Liver (tissue), 3 donors: ENCODE data around the gene KCNK18.

ENCODE experiments used
- EGR1 ChIP-seq, 2 donors: IDR thresholded peaks; 2 replicates each; pipeline ENCODE4 v1.6.1; 2016 to 2018; ENCODE audit warnings: antibody characterized with exemption in 2 of 2, low read depth in 2 of 2
- GABPA ChIP-seq, 2 donors: IDR thresholded peaks in 1 of 2; conservative IDR thresholded peaks in 1 of 2; 2 replicates each; pipeline ENCODE4 v1.6.1; 2016; ENCODE audit warnings: antibody characterized with exemption in 2 of 2, mild to moderate bottlenecking in 1 of 2, moderate library complexity in 1 of 2
- HNF4G ChIP-seq: IDR thresholded peaks from 2 replicates; pipeline ENCODE4 v1.6.1; 2016; ENCODE audit warnings: antibody characterized with exemption
- JUND ChIP-seq, 2 donors: IDR thresholded peaks; 2 replicates each; pipeline ENCODE4 v1.6.1; 2016; ENCODE audit warnings: antibody characterized with exemption in 2 of 2
- NR2F2 ChIP-seq: IDR thresholded peaks from 2 replicates; pipeline ENCODE4 v1.6.1; 2016; ENCODE audit warnings: antibody characterized with exemption
- RAD21 ChIP-seq, 2 donors: IDR thresholded peaks; 2 replicates each; pipeline ENCODE4 v1.6.1; 2016; ENCODE audit warnings: antibody characterized with exemption in 2 of 2, mild to moderate bottlenecking in 2 of 2
- RXRA ChIP-seq, 2 donors: IDR thresholded peaks; 2 replicates each; pipeline ENCODE4 v1.6.1; 2017 to 2018; ENCODE audit warnings: antibody characterized with exemption in 2 of 2, mild to moderate bottlenecking in 1 of 2
- SP1 ChIP-seq: IDR thresholded peaks from 2 replicates; pipeline ENCODE4 v1.6.1; 2018; ENCODE audit warnings: antibody characterized with exemption, mild to moderate bottlenecking
- TAF1 ChIP-seq: conservative IDR thresholded peaks from 2 replicates; pipeline ENCODE4 v1.6.1; 2016; ENCODE audit warnings: antibody characterized with exemption, mild to moderate bottlenecking
- TF ChIP-seq, protein P1 (sequence below): fragments of 150-350 bp; IDR thresholded peaks from 2 replicates; pipeline ENCODE4 v1.5.1; 2017; ENCODE audit warnings: improper control_type of control experiment, low read depth, low read length; ENCODE audit not compliant: missing input control
- TF ChIP-seq, protein P2 (sequence below): IDR thresholded peaks from 2 replicates; pipeline ENCODE4 v1.6.1; 2016; ENCODE audit warnings: antibody characterized with exemption
- TF ChIP-seq, protein P3 (sequence below): IDR thresholded peaks from 2 replicates; pipeline ENCODE4 v1.6.1; 2016; ENCODE audit warnings: antibody characterized with exemption
- TF ChIP-seq, protein P4 (sequence below): IDR thresholded peaks from 2 replicates; pipeline ENCODE4 v1.6.1; 2016; ENCODE audit warnings: antibody characterized with exemption, mild to moderate bottlenecking
- TF ChIP-seq, protein P5 (sequence below): IDR thresholded peaks from 2 replicates; pipeline ENCODE4 v1.6.1; 2016; ENCODE audit warnings: antibody characterized with exemption
- donor health status: healthy.
- donor health status: healthy.

DNA sequence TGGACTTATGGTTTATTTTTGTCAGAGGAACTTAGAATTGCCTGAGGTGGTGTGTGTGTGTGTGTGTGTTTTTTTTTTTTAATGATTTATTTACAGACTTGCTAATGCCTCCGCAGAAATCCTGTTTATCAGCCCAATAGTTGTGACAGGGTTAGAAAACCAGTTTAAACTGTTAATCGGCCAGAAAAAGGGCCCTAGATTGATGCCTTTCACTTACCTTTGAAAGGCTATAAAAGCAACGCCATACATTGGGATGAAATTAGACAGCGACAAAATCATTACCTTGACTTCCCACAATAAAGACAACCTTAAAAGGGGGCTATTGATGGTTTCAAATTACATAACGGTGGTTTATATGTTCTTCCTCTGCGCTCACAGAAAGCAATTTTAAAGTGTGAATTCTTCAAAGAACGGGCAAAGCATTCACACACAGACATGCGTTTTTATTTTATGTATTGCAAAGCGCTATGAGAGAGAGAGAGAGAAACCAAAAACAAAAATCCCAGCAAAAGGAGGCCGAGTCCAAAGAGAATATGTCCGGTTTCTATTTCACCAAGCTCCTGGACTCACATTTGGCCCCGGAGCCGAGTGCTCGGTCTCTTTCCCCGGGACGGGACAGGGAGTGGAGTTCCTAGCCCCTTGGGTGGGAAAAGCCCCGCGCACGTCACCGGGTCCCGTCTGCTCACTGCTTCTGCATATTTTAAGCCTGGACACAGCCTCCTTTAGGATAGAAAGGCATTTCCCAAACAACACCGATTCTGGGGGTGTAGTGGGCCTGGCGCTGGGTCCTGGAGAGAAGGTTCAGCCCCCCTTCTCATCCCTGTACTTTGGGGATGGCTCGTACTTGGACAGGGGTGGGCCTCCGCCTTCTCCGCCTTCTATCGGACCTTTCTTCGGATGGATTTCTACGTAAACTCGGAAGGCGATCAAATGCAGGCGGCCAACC, 32.4 kb upstream of the KCNK18 start:
- TF ChIP-seq, protein P1, sequence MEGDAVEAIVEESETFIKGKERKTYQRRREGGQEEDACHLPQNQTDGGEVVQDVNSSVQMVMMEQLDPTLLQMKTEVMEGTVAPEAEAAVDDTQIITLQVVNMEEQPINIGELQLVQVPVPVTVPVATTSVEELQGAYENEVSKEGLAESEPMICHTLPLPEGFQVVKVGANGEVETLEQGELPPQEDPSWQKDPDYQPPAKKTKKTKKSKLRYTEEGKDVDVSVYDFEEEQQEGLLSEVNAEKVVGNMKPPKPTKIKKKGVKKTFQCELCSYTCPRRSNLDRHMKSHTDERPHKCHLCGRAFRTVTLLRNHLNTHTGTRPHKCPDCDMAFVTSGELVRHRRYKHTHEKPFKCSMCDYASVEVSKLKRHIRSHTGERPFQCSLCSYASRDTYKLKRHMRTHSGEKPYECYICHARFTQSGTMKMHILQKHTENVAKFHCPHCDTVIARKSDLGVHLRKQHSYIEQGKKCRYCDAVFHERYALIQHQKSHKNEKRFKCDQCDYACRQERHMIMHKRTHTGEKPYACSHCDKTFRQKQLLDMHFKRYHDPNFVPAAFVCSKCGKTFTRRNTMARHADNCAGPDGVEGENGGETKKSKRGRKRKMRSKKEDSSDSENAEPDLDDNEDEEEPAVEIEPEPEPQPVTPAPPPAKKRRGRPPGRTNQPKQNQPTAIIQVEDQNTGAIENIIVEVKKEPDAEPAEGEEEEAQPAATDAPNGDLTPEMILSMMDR = no peak
- TF ChIP-seq, protein P2, sequence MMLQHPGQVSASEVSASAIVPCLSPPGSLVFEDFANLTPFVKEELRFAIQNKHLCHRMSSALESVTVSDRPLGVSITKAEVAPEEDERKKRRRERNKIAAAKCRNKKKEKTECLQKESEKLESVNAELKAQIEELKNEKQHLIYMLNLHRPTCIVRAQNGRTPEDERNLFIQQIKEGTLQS = no peak
- TF ChIP-seq, protein P3, sequence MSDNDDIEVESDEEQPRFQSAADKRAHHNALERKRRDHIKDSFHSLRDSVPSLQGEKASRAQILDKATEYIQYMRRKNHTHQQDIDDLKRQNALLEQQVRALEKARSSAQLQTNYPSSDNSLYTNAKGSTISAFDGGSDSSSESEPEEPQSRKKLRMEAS = no peak
- TF ChIP-seq, protein P4, sequence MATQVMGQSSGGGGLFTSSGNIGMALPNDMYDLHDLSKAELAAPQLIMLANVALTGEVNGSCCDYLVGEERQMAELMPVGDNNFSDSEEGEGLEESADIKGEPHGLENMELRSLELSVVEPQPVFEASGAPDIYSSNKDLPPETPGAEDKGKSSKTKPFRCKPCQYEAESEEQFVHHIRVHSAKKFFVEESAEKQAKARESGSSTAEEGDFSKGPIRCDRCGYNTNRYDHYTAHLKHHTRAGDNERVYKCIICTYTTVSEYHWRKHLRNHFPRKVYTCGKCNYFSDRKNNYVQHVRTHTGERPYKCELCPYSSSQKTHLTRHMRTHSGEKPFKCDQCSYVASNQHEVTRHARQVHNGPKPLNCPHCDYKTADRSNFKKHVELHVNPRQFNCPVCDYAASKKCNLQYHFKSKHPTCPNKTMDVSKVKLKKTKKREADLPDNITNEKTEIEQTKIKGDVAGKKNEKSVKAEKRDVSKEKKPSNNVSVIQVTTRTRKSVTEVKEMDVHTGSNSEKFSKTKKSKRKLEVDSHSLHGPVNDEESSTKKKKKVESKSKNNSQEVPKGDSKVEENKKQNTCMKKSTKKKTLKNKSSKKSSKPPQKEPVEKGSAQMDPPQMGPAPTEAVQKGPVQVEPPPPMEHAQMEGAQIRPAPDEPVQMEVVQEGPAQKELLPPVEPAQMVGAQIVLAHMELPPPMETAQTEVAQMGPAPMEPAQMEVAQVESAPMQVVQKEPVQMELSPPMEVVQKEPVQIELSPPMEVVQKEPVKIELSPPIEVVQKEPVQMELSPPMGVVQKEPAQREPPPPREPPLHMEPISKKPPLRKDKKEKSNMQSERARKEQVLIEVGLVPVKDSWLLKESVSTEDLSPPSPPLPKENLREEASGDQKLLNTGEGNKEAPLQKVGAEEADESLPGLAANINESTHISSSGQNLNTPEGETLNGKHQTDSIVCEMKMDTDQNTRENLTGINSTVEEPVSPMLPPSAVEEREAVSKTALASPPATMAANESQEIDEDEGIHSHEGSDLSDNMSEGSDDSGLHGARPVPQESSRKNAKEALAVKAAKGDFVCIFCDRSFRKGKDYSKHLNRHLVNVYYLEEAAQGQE = no peak
- no peak for TF ChIP-seq GABPA (IDR thresholded peaks at IDR 0.05 in 1 of 2, conservative IDR thresholded peaks at IDR 0.05 in 1 of 2)
- TF ChIP-seq NR2F2 = no peak
- TF ChIP-seq RXRA (IDR thresholded peaks at IDR 0.05) = no peak
- TF ChIP-seq TAF1 = no peak
- no peak for TF ChIP-seq EGR1 (IDR thresholded peaks at IDR 0.05; ENCODE audit: low read depth in 2 of 2)
- TF ChIP-seq, protein P5, sequence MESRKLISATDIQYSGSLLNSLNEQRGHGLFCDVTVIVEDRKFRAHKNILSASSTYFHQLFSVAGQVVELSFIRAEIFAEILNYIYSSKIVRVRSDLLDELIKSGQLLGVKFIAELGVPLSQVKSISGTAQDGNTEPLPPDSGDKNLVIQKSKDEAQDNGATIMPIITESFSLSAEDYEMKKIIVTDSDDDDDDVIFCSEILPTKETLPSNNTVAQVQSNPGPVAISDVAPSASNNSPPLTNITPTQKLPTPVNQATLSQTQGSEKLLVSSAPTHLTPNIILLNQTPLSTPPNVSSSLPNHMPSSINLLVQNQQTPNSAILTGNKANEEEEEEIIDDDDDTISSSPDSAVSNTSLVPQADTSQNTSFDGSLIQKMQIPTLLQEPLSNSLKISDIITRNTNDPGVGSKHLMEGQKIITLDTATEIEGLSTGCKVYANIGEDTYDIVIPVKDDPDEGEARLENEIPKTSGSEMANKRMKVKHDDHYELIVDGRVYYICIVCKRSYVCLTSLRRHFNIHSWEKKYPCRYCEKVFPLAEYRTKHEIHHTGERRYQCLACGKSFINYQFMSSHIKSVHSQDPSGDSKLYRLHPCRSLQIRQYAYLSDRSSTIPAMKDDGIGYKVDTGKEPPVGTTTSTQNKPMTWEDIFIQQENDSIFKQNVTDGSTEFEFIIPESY = no peak
- no peak for TF ChIP-seq RAD21 (IDR thresholded peaks at IDR 0.05)
- no peak for TF ChIP-seq JUND (IDR thresholded peaks at IDR 0.05)
- TF ChIP-seq HNF4G = no peak
- no peak for TF ChIP-seq SP1
